ENCODE measurements around the gene SLC38A1.
"Not testable (repeated sequence)": the region's sequence is repeated elsewhere in the genome, so short reads cannot be mapped to it uniquely, and the experiment has no call there.

Gene SLC38A1

DNA sequence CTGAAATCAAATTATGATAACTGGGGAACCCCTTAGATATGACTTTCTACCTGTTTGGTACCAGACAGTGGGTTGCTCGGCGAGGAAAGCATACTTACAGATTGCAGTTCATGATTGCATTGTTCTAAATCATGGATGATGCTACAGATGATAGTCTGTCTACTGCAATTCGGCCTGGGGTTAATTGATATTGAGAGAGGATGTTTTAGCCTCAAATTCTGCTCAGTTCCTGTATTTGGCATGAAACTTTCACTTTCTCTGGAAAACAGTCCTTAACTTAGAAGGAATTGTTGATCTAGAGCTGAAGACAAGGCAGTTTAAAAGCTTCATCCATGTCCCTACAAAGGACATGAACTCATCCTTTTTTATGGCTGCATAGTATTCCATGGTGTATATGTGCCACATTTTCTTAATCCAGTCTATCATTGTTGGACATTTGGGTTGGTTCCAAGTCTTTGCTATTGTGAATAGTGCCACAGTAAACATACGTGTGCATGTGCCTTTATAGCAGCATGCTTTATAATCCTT, 106.2 kb downstream of the SLC38A1 start:
- not testable (repeated sequence) for H3K9ac ChIP-seq (ENCODE audit: low read depth, low read length); H3K27ac ChIP-seq (ENCODE audit: low read depth, low read length); H3K4me1 ChIP-seq (ENCODE audit: control insufficient read depth, insufficient read depth, low read length); H3K27me3 ChIP-seq (ENCODE audit: control insufficient read depth, insufficient read depth, low read length); H3K9me3 ChIP-seq (ENCODE audit: control insufficient read depth, insufficient read depth, low read length); H3K4me3 ChIP-seq (ENCODE audit: low read depth, low read length); H3K36me3 ChIP-seq (ENCODE audit: control insufficient read depth, insufficient read depth, low read length)

DNA sequence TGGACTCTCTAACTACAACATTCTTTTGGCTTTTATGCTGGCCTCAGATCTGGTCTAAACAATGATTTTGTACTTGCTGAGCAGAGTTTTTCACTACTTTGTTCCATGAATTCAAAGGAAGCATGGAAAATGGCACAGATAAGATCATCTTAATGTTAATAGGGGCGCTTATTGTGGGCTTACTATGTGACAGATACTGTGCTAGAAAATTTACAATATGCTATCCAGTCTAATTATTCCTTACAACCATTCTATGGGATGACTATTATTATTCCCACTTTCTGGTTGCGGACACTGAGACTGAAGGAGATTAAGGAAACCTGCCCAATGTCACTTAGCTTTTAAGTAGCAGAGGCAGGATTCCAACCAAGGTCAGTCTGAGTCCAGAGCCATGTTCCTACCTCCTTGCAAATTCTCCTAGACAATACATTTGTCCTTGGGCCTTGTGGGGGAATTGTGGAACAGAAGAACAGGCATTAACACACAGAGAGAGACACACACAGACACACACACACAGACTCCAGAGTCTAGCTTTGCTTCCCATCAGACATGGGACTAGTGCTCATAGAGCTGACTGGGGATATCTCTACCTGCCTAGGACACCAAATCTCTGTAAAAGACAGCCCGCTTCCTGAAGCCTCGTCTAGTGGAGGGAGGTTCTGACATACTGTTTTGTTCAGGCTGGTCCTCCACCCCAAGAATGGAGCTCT, 107.7 kb downstream of the SLC38A1 start:
- Histone ChIP-seq H3K27me3 (ENCODE audit: control insufficient read depth, insufficient read depth, low read length) (no peaks in the 10 kb centered on the region), H3K36me3 (ENCODE audit: control insufficient read depth, insufficient read depth, low read length) (no peaks in the 10 kb centered on the region), H3K9me3 (ENCODE audit: control insufficient read depth, insufficient read depth, low read length) (no peaks in the 10 kb centered on the region), H3K27ac (ENCODE audit: low read depth, low read length) (no peak overlapping the region), H3K4me3 (ENCODE audit: low read depth, low read length) (no peak overlapping the region), H3K4me1 (ENCODE audit: control insufficient read depth, insufficient read depth, low read length) (no peaks in the 10 kb centered on the region), H3K9ac (ENCODE audit: low read depth, low read length) (no peak overlapping the region)

DNA sequence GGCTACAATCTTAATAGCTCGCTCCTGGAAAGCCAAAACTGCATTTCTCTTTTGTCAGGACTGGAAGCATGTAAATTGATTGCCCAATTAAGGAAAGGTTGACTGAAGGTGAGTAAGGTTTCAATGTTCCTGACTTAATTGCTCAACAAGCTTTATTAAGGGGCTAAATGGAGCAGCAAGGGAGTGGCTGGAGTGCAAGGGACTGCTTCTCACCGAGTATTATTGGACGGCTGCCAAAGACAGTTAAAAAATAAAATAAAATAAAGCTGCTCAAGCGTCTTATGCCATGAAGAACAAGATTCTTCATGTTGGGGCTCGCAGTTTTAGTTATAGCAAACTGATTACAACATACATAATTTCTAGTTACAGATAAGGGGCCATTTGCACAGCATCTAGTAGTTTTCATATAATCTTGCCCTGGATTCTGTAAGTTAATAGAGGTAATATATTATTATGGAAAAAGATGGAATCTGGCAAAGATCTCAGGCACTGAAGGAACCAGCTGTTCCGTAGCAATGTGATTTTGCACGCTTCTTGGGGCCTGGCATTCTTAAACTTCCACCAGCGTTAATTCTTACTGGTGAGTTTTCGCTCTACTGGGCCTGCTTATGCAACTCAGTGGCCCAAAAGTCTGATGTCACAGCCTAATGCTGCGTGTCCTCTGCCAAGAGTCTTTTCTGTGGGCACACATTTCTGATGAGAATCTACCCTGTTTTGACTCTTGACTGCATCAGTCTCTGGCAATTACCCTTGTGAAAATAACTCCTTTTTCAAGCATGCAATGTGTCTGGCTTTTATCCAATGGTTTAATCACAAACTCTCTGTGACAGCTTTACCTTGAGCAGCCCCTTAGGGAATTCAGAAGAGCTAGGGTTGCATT, 108.5 kb downstream of the SLC38A1 start:
- Histone ChIP-seq H3K9ac (ENCODE audit: low read depth, low read length) (no peak overlapping the region), H3K4me3 (ENCODE audit: low read depth, low read length) (no peak overlapping the region)

DNA sequence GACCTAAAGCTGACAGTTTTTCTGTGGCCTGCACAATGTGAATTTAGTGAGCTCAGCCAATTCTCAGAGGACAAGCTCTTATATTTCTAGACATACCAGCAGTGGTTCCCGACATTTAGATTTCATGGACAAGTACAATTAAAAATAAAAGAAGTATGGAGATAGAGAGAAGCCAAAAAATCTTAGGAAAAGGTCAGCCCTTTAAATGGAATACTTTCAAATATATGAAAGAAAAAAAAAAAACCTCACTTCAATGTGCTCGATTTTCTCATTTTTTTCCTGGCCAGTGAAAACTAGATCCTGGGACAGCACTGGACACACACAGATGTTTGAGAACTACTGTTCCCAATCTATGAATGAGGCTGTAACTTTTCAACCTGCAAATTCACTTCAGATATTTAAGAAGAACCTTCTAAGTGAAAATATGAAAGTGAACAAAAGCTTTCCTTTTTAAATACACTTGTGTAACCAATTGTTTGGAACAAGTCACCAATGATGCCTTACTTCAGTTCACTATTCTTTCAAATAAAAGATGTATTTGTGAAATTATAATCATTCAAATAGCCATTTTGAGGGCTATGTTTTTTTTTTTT, 109.4 kb downstream of the SLC38A1 start:
- Histone ChIP-seq H3K4me1 (ENCODE audit: control insufficient read depth, insufficient read depth, low read length) (no peaks in the 10 kb centered on the region), H3K36me3 (ENCODE audit: control insufficient read depth, insufficient read depth, low read length) (no peaks in the 10 kb centered on the region), H3K27ac (ENCODE audit: low read depth, low read length) (no peak overlapping the region), H3K9me3 (ENCODE audit: control insufficient read depth, insufficient read depth, low read length) (no peaks in the 10 kb centered on the region), H3K27me3 (ENCODE audit: control insufficient read depth, insufficient read depth, low read length) (no peaks in the 10 kb centered on the region), H3K9ac (ENCODE audit: low read depth, low read length) (no peak overlapping the region), H3K4me3 (ENCODE audit: low read depth, low read length) (no peak overlapping the region)

More for the DNA sequence above, 108.5 kb downstream of the SLC38A1 start:
- Histone ChIP-seq H3K36me3 (ENCODE audit: control insufficient read depth, insufficient read depth, low read length) (no peaks in the 10 kb centered on the region), H3K27me3 (ENCODE audit: control insufficient read depth, insufficient read depth, low read length) (no peaks in the 10 kb centered on the region), H3K9me3 (ENCODE audit: control insufficient read depth, insufficient read depth, low read length) (no peaks in the 10 kb centered on the region), H3K27ac (ENCODE audit: low read depth, low read length) (no peak overlapping the region), H3K4me1 (ENCODE audit: control insufficient read depth, insufficient read depth, low read length) (no peaks in the 10 kb centered on the region)

DNA sequence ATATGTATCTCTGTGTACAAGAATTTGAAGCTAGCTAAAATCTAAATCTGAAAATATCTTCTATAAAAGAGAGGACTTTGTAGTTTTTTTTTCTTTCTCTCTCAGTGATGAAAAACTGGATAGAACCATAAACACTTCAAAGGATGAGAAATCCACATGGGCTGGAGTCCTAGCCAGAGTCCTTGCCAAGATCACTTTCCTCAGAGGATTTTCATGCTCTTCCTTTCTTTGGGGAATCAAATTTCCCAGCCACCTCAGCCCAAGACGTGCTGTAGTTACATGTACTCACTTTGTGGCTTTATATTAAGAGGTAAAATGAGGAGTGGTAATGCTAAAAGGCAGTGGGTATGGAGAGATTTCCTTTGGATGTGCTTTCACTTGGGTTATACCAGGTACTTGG, 110.3 kb downstream of the SLC38A1 start:
- no peaks in the 10 kb centered on the region for H3K36me3 ChIP-seq (ENCODE audit: control insufficient read depth, insufficient read depth, low read length)
- H3K9ac ChIP-seq (ENCODE audit: low read depth, low read length): no peak overlapping the region
- no peak overlapping the region for H3K4me3 ChIP-seq (ENCODE audit: low read depth, low read length)
- no peaks in the 10 kb centered on the region for H3K27me3 ChIP-seq (ENCODE audit: control insufficient read depth, insufficient read depth, low read length)
- H3K27ac ChIP-seq (ENCODE audit: low read depth, low read length): no peak overlapping the region
- no peaks in the 10 kb centered on the region for H3K4me1 ChIP-seq (ENCODE audit: control insufficient read depth, insufficient read depth, low read length)
- no peaks in the 10 kb centered on the region for H3K9me3 ChIP-seq (ENCODE audit: control insufficient read depth, insufficient read depth, low read length)

DNA sequence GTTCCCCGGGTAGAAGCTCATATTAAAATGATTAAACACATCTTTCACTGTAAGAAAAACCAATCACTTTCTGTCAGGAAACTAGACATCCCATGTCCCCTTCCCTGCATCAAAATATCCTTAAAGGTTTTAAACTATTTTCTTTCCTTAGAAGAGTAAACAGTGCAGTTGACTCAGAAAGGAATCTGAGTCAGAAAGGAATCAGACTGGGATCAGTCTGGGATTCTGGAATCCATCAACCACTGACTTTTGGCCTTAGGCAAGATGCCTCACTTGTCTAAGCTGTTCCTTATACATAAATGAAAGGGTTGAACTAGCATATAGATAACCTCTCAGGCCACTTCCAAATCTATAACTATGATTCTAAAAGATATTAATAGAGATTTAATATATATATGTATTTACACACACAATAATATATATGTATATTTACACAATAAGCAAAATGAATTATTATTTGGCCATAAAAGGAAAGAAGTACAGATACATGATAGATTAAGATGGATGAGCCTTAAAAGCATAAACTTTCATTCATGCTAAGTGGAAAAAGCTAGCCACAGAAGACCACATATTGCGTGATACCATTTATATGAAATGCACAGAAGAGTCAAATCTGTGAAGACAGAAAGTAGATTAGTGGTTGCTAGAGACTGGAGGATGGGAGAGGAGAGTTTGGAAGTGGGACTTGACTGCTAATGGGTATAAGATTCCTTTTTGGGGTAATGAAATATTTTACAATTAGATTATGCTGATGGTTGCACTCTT, 114.4 kb downstream of the SLC38A1 start:
- Histone ChIP-seq H3K9ac (ENCODE audit: low read depth, low read length) (no peak overlapping the region), H3K27ac (ENCODE audit: low read depth, low read length) (no peak overlapping the region), H3K27me3 (ENCODE audit: control insufficient read depth, insufficient read depth, low read length) (no peaks in the 10 kb centered on the region), H3K4me1 (ENCODE audit: control insufficient read depth, insufficient read depth, low read length) (0 out of 2 replicates have a peak, but pooled peaks cover 6% of the 10 kb centered on the region), H3K9me3 (ENCODE audit: control insufficient read depth, insufficient read depth, low read length) (no peaks in the 10 kb centered on the region), H3K4me3 (ENCODE audit: low read depth, low read length) (no peak overlapping the region), H3K36me3 (ENCODE audit: control insufficient read depth, insufficient read depth, low read length) (no peaks in the 10 kb centered on the region)

DNA sequence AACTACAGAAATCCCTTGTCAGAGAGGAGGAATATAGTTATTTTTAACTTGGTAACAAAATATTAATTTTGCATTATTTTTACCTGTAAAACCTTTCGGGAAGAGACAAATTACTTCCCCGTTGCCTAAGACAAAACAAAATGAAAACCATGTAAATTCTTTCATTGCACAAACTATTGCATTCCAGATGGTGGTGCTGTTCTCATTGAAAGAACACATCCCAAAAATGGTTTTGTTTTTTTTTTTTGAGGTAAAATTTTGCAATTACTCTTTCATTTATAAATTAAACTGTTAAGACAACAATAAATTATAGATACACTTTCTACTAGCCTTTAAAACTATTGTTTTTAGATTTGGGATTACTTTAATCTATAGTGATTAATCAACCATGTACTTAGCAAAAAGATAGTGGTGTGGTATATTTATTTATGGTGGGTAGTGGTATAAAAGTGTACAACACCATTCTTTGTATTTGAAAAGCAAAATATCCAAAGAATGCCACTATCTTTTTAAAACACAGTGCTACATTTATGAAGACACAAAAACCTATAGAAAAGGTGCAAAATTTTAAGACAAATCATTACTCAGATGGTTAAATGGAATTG, 115.5 kb downstream of the SLC38A1 start:
- no peaks in the 10 kb centered on the region for H3K36me3 ChIP-seq (ENCODE audit: control insufficient read depth, insufficient read depth, low read length)
- no peaks in the 10 kb centered on the region for H3K27me3 ChIP-seq (ENCODE audit: control insufficient read depth, insufficient read depth, low read length)
- no peak overlapping the region for H3K27ac ChIP-seq (ENCODE audit: low read depth, low read length)
- H3K4me1 ChIP-seq (ENCODE audit: control insufficient read depth, insufficient read depth, low read length): 0 out of 2 replicates have a peak, but pooled peaks cover 6% of the 10 kb centered on the region
- H3K4me3 ChIP-seq (ENCODE audit: low read depth, low read length): no peak overlapping the region
- no peak overlapping the region for H3K9ac ChIP-seq (ENCODE audit: low read depth, low read length)
- H3K9me3 ChIP-seq (ENCODE audit: control insufficient read depth, insufficient read depth, low read length): no peaks in the 10 kb centered on the region

DNA sequence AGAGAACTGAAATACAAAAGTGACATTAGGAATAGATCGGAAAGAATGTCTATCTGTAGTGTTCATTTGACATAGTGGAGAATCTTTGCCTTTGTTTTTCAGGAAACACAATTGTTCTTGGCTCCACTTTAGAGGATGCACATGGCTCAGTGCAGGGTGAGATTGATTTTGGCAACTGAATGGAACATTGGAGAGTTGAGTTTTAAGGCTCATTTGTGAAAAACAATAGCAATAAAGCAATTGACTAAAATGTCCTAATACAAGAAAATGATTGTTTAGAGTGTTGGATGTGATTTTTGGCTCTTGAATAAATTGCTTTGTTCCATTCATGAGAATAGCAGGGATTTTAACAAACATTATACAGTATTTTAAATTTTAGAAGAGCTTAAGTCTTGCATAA, 116.4 kb downstream of the SLC38A1 start:
- Histone ChIP-seq H3K36me3 (ENCODE audit: control insufficient read depth, insufficient read depth, low read length) (no peaks in the 10 kb centered on the region), H3K9me3 (ENCODE audit: control insufficient read depth, insufficient read depth, low read length) (no peaks in the 10 kb centered on the region), H3K27me3 (ENCODE audit: control insufficient read depth, insufficient read depth, low read length) (no peaks in the 10 kb centered on the region), H3K27ac (ENCODE audit: low read depth, low read length) (no peak overlapping the region), H3K4me3 (ENCODE audit: low read depth, low read length) (no peak overlapping the region), H3K9ac (ENCODE audit: low read depth, low read length) (no peak overlapping the region), H3K4me1 (ENCODE audit: control insufficient read depth, insufficient read depth, low read length) (0 out of 2 replicates have a peak, but pooled peaks cover 6% of the 10 kb centered on the region)

DNA sequence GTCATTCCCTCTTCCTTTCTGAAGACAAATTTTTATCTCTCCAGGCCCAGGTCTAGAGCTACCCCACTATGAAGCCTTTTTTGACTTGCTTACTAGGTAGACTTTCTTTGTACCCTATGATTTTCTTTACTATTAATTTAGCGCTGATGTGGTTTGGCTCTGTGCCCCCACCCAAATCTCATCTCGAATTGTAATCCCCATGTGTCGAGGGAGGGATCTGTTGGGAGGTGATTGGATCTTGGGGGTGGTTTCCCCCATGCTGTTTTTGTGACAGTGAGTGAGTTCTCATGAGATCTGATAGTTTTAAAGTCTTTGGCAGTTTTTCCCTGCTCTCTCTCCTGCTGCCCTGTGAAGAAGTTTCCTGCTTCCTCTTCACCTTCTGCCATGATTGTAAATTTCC, 118.1 kb downstream of the SLC38A1 start:
- H3K36me3 ChIP-seq (ENCODE audit: control insufficient read depth, insufficient read depth, low read length): no peaks in the 10 kb centered on the region
- H3K9me3 ChIP-seq (ENCODE audit: control insufficient read depth, insufficient read depth, low read length): no peaks in the 10 kb centered on the region
- H3K4me3 ChIP-seq (ENCODE audit: low read depth, low read length): no peak overlapping the region
- 0 out of 2 replicates have a peak, but pooled peaks cover 6% of the 10 kb centered on the region for H3K4me1 ChIP-seq (ENCODE audit: control insufficient read depth, insufficient read depth, low read length)
- no peaks in the 10 kb centered on the region for H3K27me3 ChIP-seq (ENCODE audit: control insufficient read depth, insufficient read depth, low read length)
- no peak overlapping the region for H3K27ac ChIP-seq (ENCODE audit: low read depth, low read length)
- no peak overlapping the region for H3K9ac ChIP-seq (ENCODE audit: low read depth, low read length)

DNA sequence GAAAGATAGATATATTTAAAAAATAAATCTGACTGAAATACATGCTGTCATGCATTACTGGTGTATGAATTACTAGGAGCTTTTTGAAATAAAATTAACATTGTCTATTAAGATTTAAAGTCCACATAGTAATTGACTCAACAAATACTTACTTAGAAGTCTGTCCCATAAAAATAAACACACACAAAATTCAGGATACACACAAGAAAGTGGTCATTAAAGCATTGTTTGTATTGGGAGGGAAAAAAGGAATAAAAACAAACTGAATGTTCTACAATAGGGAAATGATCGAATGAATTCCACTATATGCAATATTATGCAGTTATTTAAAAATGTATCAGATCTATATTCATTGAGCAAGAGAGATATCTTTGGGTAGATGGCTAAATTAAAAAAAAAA, 118.9 kb downstream of the SLC38A1 start:
- no peak overlapping the region for H3K9ac ChIP-seq (ENCODE audit: low read depth, low read length)
- H3K27me3 ChIP-seq (ENCODE audit: control insufficient read depth, insufficient read depth, low read length): no peaks in the 10 kb centered on the region
- no peaks in the 10 kb centered on the region for H3K9me3 ChIP-seq (ENCODE audit: control insufficient read depth, insufficient read depth, low read length)
- H3K27ac ChIP-seq (ENCODE audit: low read depth, low read length): no peak overlapping the region
- H3K4me1 ChIP-seq (ENCODE audit: control insufficient read depth, insufficient read depth, low read length): 0 out of 2 replicates have a peak, but pooled peaks cover 6% of the 10 kb centered on the region
- H3K36me3 ChIP-seq (ENCODE audit: control insufficient read depth, insufficient read depth, low read length): no peaks in the 10 kb centered on the region
- no peak overlapping the region for H3K4me3 ChIP-seq (ENCODE audit: low read depth, low read length)
